ENCODE measurements around the gene TMEM87B.
A peak's percentile ranks its signal among the peaks of the same experiment; 100 is the strongest.

TMEM87B gene

DNA sequence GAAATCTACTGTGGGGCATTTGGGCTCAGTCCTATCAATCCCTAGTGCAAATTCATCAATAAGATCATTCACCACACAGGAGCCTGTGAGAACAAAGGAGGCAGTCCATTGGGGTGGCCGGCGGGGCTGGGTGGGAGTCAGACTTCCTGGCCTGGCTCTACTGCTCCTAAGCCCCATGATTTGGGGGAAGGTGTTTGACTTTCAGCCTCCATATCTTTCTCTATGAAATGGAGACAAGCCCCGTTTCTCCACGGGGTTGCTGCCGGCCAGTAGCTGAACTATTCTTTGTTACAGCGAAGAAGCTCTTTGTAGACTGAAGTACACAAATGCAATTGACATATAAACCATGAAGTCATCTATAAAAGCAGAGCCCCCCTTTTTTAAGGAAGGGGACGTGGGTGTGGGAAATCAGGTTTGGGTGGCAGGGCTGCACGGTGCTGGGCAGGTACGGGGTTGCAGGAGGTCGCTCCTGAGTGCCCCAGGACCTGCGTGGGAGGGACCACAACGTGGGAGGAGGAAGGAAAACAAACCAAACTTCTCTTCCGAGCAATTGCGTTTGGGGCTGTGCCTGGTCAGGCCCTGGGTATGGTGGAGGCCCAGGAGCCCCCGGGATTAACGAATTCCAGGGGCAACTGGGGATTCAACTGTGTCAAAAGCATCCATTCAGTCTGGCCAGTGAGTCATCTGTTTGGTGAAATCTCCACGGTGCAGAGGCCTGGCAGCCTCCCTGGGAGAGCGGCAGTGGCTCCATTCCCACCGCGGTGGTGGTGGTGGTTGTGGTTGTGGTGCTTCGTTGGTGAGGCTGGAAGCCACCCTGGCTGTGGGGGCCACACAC is 101.3 kb downstream of the TMEM87B start:
- in situ Hi-C loops (cut with HindIII; ENCODE audit: low sequenced_read_pairs) = no loop called here
- TF ChIP-seq CTCF (IDR thresholded peaks at IDR 0.05; ENCODE audit: low read depth, low read length, missing control alignments) = no peak
- peak; percentile 62 for DNase-seq (ENCODE audit: low read depth)
- no peak overlapping the region for H3K4me3 ChIP-seq (ENCODE audit: low read depth, low read length)

- in situ Hi-C loops (cut with HindIII; ENCODE audit: low sequenced_read_pairs) = no loop called here
- no peak for TF ChIP-seq CTCF (IDR thresholded peaks at IDR 0.05; ENCODE audit: low read depth, low read length, missing control alignments)
- no peak for DNase-seq (ENCODE audit: low read depth)
- H3K4me3 ChIP-seq (ENCODE audit: low read depth, low read length) = no peak overlapping the region
Measured at GRCh38 chr2:112157472-112157871, 102.4 kb downstream of the TMEM87B start.

- no peak for DNase-seq (ENCODE audit: low read depth)
- TF ChIP-seq CTCF (IDR thresholded peaks at IDR 0.05; ENCODE audit: low read depth, low read length, missing control alignments) = no peak
- no peak overlapping the region for H3K4me3 ChIP-seq (ENCODE audit: low read depth, low read length)
- in situ Hi-C loops (cut with HindIII; ENCODE audit: low sequenced_read_pairs) = no loop called here
Measured at GRCh38 chr2:112159454-112159921, 104.4 kb downstream of the TMEM87B start.

- TF ChIP-seq CTCF (IDR thresholded peaks at IDR 0.05; ENCODE audit: low read depth, low read length, missing control alignments) = no peak
- no peak overlapping the region for H3K4me3 ChIP-seq (ENCODE audit: low read depth, low read length)
- in situ Hi-C loops (cut with HindIII; ENCODE audit: low sequenced_read_pairs) = no loop called here
- DNase-seq (ENCODE audit: low read depth) = no peak
Measured at GRCh38 chr2:112160283-112161250, 105.5 kb downstream of the TMEM87B start.

DNA sequence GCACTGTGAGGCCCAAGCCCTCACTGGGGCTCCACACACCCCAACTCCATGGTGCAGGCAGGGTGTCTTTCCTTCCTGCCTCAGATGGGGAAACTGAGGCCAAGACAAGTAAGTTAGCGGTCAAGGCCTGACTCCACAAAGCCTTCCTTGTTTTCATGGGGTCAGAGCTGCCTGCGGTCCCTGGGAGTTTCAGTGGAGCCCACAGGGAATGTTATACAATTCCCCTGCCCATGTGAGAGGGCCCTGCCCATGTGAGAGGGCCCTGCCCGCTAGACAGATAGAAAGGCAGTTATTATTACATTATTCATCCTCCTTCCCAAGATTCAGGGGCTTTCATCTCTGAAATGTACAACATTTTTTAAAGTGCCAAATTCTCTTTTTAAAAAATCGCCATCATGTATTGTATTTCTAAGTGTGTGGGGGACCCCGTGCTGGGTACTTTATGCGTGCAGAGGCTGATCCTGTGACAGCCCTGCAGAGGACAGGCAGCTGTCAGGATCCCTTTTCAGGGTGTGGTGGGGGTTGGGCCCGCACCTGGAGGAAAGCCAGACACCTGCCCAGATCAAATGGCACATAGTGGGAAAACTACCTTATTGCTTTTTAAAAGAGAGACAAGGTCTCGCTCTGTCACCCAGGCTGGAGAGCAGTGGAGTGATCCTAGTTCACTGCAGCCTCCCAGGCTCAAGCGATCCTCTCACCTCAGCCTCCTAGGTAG is 106.5 kb downstream of the TMEM87B start:
- H3K4me3 ChIP-seq (ENCODE audit: low read depth, low read length) = no peak overlapping the region
- in situ Hi-C loops (cut with HindIII; ENCODE audit: low sequenced_read_pairs) = no loop called here

More for the DNA sequence above, 106.5 kb downstream of the TMEM87B start:
- no peak for TF ChIP-seq CTCF (IDR thresholded peaks at IDR 0.05; ENCODE audit: low read depth, low read length, missing control alignments)
- DNase-seq (ENCODE audit: low read depth) = no peak

All from astrocyte of the cerebellum (primary cell).